OCI-LY7 (cell line): ENCODE results near the gene KCNIP4.

Source experiments
- EZH2phosphoT487 ChIP-seq: fragments of 200-600 bp; sonication (generic); IDR thresholded peaks from 2 replicates; pipeline ENCODE4 v1.6.1; 2018; ENCODE audit warnings: low read depth, borderline replicate concordance, mild to moderate bottlenecking, mixed run types, antibody characterized with exemption, low read length, moderate library complexity, mixed read lengths
- TF ChIP-seq, protein P1 (sequence below): fragments of 200-600 bp; sonication (generic); conservative IDR thresholded peaks from 2 replicates; pipeline ENCODE4 v1.5.1; 2014; ENCODE audit warnings: mild to moderate bottlenecking, antibody characterized with exemption, low read length, moderate library complexity, mixed read lengths

- TF ChIP-seq, protein P1, sequence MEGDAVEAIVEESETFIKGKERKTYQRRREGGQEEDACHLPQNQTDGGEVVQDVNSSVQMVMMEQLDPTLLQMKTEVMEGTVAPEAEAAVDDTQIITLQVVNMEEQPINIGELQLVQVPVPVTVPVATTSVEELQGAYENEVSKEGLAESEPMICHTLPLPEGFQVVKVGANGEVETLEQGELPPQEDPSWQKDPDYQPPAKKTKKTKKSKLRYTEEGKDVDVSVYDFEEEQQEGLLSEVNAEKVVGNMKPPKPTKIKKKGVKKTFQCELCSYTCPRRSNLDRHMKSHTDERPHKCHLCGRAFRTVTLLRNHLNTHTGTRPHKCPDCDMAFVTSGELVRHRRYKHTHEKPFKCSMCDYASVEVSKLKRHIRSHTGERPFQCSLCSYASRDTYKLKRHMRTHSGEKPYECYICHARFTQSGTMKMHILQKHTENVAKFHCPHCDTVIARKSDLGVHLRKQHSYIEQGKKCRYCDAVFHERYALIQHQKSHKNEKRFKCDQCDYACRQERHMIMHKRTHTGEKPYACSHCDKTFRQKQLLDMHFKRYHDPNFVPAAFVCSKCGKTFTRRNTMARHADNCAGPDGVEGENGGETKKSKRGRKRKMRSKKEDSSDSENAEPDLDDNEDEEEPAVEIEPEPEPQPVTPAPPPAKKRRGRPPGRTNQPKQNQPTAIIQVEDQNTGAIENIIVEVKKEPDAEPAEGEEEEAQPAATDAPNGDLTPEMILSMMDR: no peak
- no peak for TF ChIP-seq EZH2phosphoT487
Observed at GRCh38 chr4:21167711-21168110, 780.9 kb downstream of the KCNIP4 start.
